Femur (tissue), 1 donor: ENCODE results near the gene ZSWIM6.

Experiments
- DNase-seq: peaks from one replicate; pipeline ENCODE4 v3.0.0-alpha.2; 2017

Gene ZSWIM6

DNA sequence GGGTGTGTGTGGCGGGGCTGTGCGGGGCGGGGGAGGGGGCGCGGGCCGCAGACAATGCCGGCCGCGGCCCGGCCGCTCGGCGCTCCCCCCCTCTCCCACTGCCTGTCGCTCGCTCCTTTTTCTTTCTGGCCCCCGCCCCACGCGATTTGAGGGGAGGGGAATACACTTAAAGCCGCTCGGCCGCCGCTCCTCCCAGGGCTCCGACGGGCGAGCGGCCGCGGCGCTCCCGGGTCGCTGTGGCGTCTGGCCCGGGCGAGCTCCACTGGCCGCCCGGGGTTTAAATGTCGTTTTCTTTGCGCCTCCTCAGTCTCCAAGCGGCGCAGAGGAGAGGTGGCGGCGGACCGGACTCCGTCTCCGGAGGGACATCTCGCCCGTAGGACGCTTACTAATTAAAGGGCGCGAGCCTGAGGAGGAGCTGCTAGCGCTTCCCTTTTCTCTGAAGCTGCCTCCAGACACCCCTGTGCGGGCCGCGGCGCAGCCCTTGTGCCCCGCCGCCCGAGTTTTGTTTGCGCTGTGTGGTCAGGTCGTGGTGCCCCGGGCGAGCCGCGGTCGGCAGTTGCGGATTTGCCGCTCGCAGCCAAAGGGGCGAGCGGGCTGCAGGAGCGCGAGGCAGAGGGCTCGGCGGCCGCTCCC lies 1.4 kb downstream of the ZSWIM6 start:
- DNase-seq = peak; percentile 59

- DNase-seq = no peak
These were observed 2.2 kb downstream of the ZSWIM6 start for GRCh38 chr5:61333954-61334867.

GRCh38 chr5:61334868-61335615 lies 3.0 kb downstream of the ZSWIM6 start:
- no peak for DNase-seq

- no peak for DNase-seq
These were observed 7.7 kb downstream of the ZSWIM6 start for GRCh38 chr5:61339764-61340163.

DNA sequence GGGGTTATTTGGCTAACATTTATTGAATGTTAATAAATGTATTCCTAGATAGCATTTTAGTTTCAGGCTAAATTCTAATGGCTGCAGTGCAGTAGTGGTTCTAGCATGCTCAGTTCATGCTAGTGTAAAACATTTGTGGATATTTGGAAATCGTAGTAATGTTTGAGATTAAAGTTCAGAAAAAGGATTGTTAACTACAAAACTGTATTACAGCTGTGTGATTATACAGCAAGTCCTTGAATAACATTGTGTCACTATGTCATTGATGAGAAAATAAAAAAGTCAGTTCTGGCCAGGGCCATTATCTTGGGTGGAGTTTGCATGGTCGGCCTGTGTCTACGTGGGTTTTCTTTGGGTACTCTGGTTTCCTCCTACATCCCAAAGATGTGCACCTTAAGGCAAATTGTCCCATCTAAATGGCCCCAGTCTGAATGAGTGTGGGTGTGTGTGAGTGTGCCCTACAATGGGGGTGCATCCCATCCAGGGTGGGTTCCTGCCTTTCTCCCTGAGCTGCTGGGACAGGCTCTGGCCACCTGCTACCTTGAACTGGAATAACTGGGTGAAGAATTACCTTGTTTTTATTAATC lies 8.8 kb downstream of the ZSWIM6 start:
- DNase-seq = no peak

GRCh38 chr5:61342071-61342501 lies 10.0 kb downstream of the ZSWIM6 start:
- no peak for DNase-seq

- peak; percentile 58 for DNase-seq
These were observed 12.3 kb downstream of the ZSWIM6 start for GRCh38 chr5:61344187-61344944.

- no peak for DNase-seq
These were observed 14.5 kb downstream of the ZSWIM6 start for GRCh38 chr5:61346511-61346910.

DNA sequence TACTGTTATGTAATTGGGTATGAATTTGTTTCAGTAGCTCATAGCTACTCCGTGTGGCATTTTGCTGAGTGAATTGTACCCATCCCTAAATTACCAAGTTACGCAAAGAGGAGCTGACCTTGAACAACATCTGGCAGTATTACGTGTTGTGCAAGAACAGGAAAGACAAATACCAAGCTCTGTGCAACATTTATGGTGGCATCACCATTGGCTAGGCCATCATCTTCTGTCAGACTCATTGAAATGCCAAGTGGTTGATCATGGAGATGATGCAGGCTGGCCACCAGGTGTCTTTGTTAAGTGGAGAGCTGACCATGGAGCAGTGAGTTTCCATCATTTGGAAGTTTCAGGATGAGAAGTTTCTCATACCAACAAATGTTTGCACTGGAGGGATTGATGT lies 15.0 kb downstream of the ZSWIM6 start:
- DNase-seq = no peak

GRCh38 chr5:61348447-61348846 lies 16.4 kb downstream of the ZSWIM6 start:
- no peak for DNase-seq

DNA sequence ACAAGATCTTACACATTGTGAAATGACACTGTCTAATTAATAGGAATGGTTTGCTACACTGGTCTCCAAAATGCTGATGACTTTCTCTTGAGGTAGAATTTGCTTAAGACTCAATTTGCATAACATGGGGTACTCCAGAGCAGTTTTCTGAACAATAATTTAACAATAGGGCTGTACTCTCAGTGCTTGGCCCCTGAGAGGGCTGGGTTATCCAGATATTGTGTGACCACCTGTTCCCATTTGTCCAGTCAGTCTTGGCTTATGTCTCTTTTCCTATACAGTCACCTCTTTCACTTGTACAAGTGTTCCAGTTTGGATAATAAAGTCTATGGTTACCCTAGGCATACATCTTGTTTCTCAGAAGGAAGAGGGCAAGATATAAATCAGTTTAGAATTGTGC lies 17.9 kb downstream of the ZSWIM6 start:
- DNase-seq = no peak

GRCh38 chr5:61350535-61350934 lies 18.5 kb downstream of the ZSWIM6 start:
- DNase-seq = no peak

DNA sequence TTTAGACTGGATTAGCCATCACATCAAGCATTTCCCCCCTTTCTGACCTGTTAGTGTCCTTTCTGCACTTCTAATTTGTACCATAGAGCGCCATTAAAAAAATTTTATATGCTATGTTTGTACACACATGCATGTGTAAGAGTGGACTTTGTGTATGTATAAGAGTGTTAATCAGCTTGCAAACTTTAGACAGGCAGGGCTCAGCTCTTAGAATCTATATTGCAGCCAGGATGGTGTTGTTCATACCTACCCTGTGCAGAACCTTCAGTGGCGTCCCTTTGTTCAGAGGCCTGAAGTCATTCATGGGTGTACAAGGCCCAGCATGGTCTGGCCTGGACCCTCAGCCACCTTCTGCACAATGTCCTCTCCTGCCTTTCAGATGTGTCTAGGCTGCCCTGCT lies 19.7 kb downstream of the ZSWIM6 start:
- no peak for DNase-seq

DNA sequence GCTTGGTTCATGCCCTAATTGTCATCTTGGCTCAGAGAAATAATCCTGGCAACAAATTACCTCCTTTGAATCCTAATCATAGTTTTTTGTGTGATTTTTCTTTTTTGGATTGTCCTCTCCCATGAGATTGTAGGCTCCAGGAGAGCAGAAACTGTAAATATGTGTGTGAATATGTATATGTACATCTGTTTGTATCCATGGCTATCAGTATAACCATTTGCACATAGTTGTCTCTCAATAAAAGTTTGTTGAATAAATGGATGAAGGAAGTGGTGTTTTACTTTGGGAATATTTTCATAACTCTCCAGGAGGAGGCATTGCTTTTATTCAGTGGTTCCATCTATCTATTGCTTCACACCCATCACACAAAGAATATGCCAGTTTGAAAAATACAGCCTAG lies 20.1 kb downstream of the ZSWIM6 start:
- DNase-seq = no peak

DNA sequence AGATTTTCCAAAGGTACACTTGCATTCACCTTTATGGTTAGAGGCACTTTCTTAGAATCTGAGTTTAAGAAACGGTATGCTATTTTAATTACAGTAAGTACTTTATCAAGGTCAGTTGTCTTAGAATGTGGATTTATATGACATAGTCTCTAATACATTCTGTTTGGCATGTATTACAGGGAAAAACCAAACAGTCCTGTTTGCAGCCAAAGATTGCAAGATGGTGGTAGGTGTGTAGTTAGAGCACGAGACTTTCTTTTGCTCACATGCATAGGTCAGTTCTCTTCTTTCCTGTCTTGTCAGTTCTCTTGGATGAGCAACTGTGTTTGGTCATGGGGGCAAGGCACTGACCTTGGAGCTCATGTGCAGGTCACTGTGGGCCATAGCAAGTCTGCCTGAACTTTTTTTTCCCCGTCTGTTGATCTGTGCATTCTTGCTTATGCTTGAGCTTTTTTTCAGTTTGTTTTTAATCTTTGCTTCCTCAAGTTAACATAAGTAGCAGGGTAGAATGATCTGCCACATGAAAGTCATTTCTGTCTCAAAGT lies 20.6 kb downstream of the ZSWIM6 start:
- DNase-seq = no peak

GRCh38 chr5:61353293-61353692 lies 21.2 kb downstream of the ZSWIM6 start:
- DNase-seq = no peak

DNA sequence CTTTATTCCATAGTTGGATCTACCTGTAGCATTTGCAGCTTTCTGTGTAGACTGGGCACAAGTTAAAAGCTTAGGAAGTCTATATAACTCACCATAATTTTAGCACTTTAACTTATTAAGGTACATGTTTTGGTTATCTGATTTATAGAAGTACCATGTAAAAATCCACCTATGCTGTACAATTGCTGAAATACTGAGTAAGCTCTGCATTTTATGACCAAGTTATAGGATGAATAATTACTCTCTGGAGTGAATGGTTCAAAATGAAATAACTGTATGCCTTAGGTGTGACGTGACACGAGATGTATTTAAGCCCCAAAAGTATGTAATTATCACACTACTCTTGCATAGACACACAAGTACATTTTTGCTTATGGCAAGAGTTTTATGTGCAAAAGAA lies 22.1 kb downstream of the ZSWIM6 start:
- no peak for DNase-seq

- DNase-seq = no peak
These were observed 25.7 kb downstream of the ZSWIM6 start for GRCh38 chr5:61357745-61358144.

GRCh38 chr5:61362796-61363368 lies 30.8 kb downstream of the ZSWIM6 start:
- no peak for DNase-seq

GRCh38 chr5:61363401-61364114 lies 31.5 kb downstream of the ZSWIM6 start:
- no peak for DNase-seq
